ENCODE measurements around the gene NFU1.

DNA sequence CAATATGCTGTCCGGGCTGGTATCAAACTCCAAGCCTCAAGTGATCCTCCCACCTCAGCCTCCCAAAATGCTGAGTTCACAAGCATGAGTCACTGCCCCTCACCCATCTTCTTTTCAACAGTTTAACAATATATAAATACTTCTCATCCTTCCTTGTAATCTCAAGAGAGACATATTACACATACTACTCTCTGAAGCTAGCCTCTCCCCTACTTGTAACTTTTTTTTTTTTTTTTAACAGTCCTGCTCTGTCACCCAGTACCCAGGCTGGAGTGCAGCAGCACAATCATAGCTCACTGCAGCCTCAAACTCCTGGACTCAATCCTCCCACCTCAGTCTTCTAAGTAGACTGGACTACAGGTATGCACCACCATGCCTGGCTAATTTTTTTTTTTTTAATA lies 55.9 kb downstream of the NFU1 start:
- TF ChIP-seq MXI1 (IDR thresholded peaks at IDR 0.05; ENCODE audit: borderline replicate concordance, low read depth, low read length) (no peak), CTCF (conservative IDR thresholded peaks at IDR 0.05; ENCODE audit: low read depth, low read length) (no peak), RCOR1 (IDR thresholded peaks at IDR 0.05; ENCODE audit: insufficient replicate concordance, low read length) (no peak), POLR2A (IDR thresholded peaks at IDR 0.05; ENCODE audit: low read depth, low read length) (no peak), SMC3 (IDR thresholded peaks at IDR 0.05; ENCODE audit: low read depth, low read length) (no peak), RAD21 (IDR thresholded peaks at IDR 0.05; ENCODE audit: low read length) (no peak)
